Thyroid gland (tissue), 4 donors: Measurements from ENCODE around the gene PTPN6. TPM values are rescaled to one million over a fixed set of nuclear protein-coding genes. Genes with fewer than 3 reads are reported as not detected.

Experiments used
- DNase-seq, 2 donors: peaks; one replicate each; pipeline ENCODE4 v3.0.0-alpha.2; 2019
- H3K27ac ChIP-seq, 3 donors: fragments of 200-600 bp; sonication (generic); 1 replicate in 2 of 3; 2 replicates in 1 of 3; pipeline ENCODE4 v1.5.1; 2016 to 2019; ENCODE audit warnings: mild to moderate bottlenecking in 1 of 3, moderate library complexity in 1 of 3
- H3K27me3 ChIP-seq: fragments of 200-600 bp; sonication (generic); one replicate; pipeline ENCODE4 v1.5.1; 2019
- H3K36me3 ChIP-seq, 2 donors: fragments of 200-600 bp; sonication (generic); one replicate each; pipeline ENCODE4 v1.5.1; 2016 to 2019
- H3K4me1 ChIP-seq, 2 donors: fragments of 200-600 bp; sonication (generic); one replicate each; pipeline ENCODE4 v1.5.1; 2017 to 2019
- H3K4me3 ChIP-seq, 3 donors: fragments of 200-600 bp; sonication (generic); replicated peaks in 1 of 3; 1 replicate in 2 of 3; 2 replicates in 1 of 3; pipeline ENCODE4 v1.5.1; 2016; ENCODE audit warnings: mild to moderate bottlenecking in 1 of 3
- H3K9me3 ChIP-seq: fragments of 200-600 bp; sonication (generic); one replicate; pipeline ENCODE4 v1.5.1; 2017
- CTCF ChIP-seq, 6 experiments: fragments of 200-600 bp in 3 of 6; fragments of 450-650 bp in 3 of 6; sonication (generic) in 3 of 6; IDR thresholded peaks; one replicate each; pipeline ENCODE4 v1.5.1; 2016 to 2019; ENCODE audit warnings: antibody characterized with exemption in 6 of 6, mild to moderate bottlenecking in 2 of 6, inconsistent platforms in 1 of 6, moderate library complexity in 1 of 6
- POLR2A ChIP-seq, 2 donors: fragments of 450-650 bp; IDR thresholded peaks; one replicate each; pipeline ENCODE4 v1.6.1; 2017; ENCODE audit warnings: antibody characterized with exemption in 2 of 2, mild to moderate bottlenecking in 2 of 2, moderate library complexity in 1 of 2
- WGBS, 2 donors: methylation state at CpG; one replicate each; pipeline ENCODE4 v1.1.5; 2017; 5-methylcytosine and 5-hydroxymethylcytosine counted together
- intact Hi-C: fragments of 100-400 bp; cut with DNase I; formaldehyde crosslinking; loops from one replicate; pipeline ENCODE4 v1.15.1; 2023
- total RNA-seq, 4 donors: library from RNA; depleted of rRNA; stranded (reverse); fragments of >200 nt; gene quantifications; one replicate each; pipeline ENCODE4 v1.2.3, GENCODE V29; 2016

Gene PTPN6
- total RNA-seq = 10 to 100 TPM; 21.7 to 32.3 (median 31.4) TPM

GRCh38 chr12:6950811-6951540 is at the start of gene PTPN6:
TSS of gene PTPN6 (plus strand) at chr12:6951356. CDS start at chr12:6951513, 157 bp downstream.
- no peak for DNase-seq
- Histone ChIP-seq H3K36me3 (no peaks in the 10 kb centered on the region), H3K4me1 (peaks cover 1 to 15% of the 10 kb centered on the region in 2 donors), H3K4me3 (no peak within 1 kb of the TSS), H3K9me3 (no peaks in the 10 kb centered on the region), H3K27me3 (no peaks in the 10 kb centered on the region), H3K27ac (peak within 1 kb of the TSS in 1 of 3 donors; percentile 14)
- 78 to 85% methylated on average over 17 to 19 of the region's 25 CpGs for WGBS, 2 donors
- no peak for TF ChIP-seq POLR2A (IDR thresholded peaks at IDR 0.05)
- no peak for TF ChIP-seq CTCF (IDR thresholded peaks at IDR 0.05)
- intact Hi-C loops = no loop called here

- no peak for DNase-seq
- no peaks in the 10 kb centered on the region for H3K36me3 ChIP-seq
Observed at GRCh38 chr12:6902448-6902847, 48.7 kb upstream of the PTPN6 start.

GRCh38 chr12:6903722-6904121 is 47.4 kb upstream of the PTPN6 start:
- Histone ChIP-seq H3K36me3 (no peaks in the 10 kb centered on the region), H3K4me3 (no peak overlapping the region), H3K9me3 (no peaks in the 10 kb centered on the region), H3K4me1 (peaks cover 18 to 23% of the 10 kb centered on the region in 2 donors), H3K27ac (no peak overlapping the region), H3K27me3 (no peaks in the 10 kb centered on the region)
- no peak for DNase-seq
- intact Hi-C loops = no loop called here
- no peak for TF ChIP-seq CTCF (IDR thresholded peaks at IDR 0.05)
- no peak for TF ChIP-seq POLR2A (IDR thresholded peaks at IDR 0.05)
- WGBS, 2 donors = 82 to 87% methylated on average over 1 of the region's 1 CpG

More at GRCh38 chr12:6902448-6902847, 48.7 kb upstream of the PTPN6 start:
- Histone ChIP-seq H3K9me3 (no peaks in the 10 kb centered on the region), H3K27ac (no peak overlapping the region), H3K27me3 (no peaks in the 10 kb centered on the region), H3K4me1 (peaks cover 18 to 23% of the 10 kb centered on the region in 2 donors), H3K4me3 (no peak overlapping the region)
- intact Hi-C loops = no loop called here
- WGBS, 2 donors = 86 to 87% methylated on average over 4 of the region's 4 CpGs
- no peak for TF ChIP-seq POLR2A (IDR thresholded peaks at IDR 0.05)
- TF ChIP-seq CTCF (IDR thresholded peaks at IDR 0.05) = no peak

- Histone ChIP-seq H3K4me3 (peak within 1 kb of the TSS; percentile 11 to 80 (median 53)), H3K4me1 (peaks cover 18 to 20% of the 10 kb centered on the region in 2 donors), H3K27ac (peak within 1 kb of the TSS; percentile 68 to 89 (median 70)), H3K9me3 (no peaks in the 10 kb centered on the region), H3K27me3 (no peaks in the 10 kb centered on the region), H3K36me3 (no peaks in the 10 kb centered on the region)
- intact Hi-C loops = no loop called here
- TF ChIP-seq POLR2A (IDR thresholded peaks at IDR 0.05) (peak; percentile 70 to 77), CTCF (IDR thresholded peaks at IDR 0.05) (peak in 1 of 6 experiments; percentile 5)
- DNase-seq = peak; percentile 99
- WGBS, 2 donors = 5 to 6% methylated on average over 34 of the region's 34 CpGs
Observed at GRCh38 chr12:6904280-6905276, 46.6 kb upstream of the PTPN6 start, which contains the start of gene LRRC23. TSS of gene LRRC23 (plus strand) at chr12:6904822. CDS start at chr12:6905634, 812 bp downstream.
